CD1c-positive myeloid dendritic cell (primary cell): ENCODE measurements around the gene PNPLA7.
"Not testable (repeated sequence)": the region's sequence is repeated elsewhere in the genome, so short reads cannot be mapped to it uniquely, and the experiment has no call there.

ENCODE experiments used
- DNase-seq: peaks from one replicate; pipeline ENCODE4 v3.0.0-alpha.2; 2016; ENCODE audit errors: extremely low spot score

The PNPLA7 gene

GRCh38 chr9:137575364-137575715, 25.1 kb upstream of the PNPLA7 start:
- no peak for DNase-seq

- no peak for DNase-seq
These were observed 24.0 kb upstream of the PNPLA7 start for GRCh38 chr9:137574192-137574591.

- DNase-seq: no peak
These were observed 20.4 kb upstream of the PNPLA7 start for GRCh38 chr9:137570566-137570965.

GRCh38 chr9:137569609-137570203, 19.5 kb upstream of the PNPLA7 start:
- DNase-seq: no peak

GRCh38 chr9:137568445-137568844, 18.2 kb upstream of the PNPLA7 start:
- DNase-seq: not testable (repeated sequence)

- DNase-seq: no peak
These were observed 14.7 kb upstream of the PNPLA7 start for GRCh38 chr9:137564817-137565411.

- DNase-seq: no peak
These were observed 13.9 kb upstream of the PNPLA7 start for GRCh38 chr9:137564134-137564533.

GRCh38 chr9:137558127-137558526, 7.9 kb upstream of the PNPLA7 start:
- DNase-seq: no peak

- DNase-seq: no peak
These were observed 6.1 kb upstream of the PNPLA7 start for GRCh38 chr9:137556069-137556838.

- DNase-seq: no peak
These were observed 5.0 kb upstream of the PNPLA7 start for GRCh38 chr9:137555179-137555578.

- DNase-seq: no peak
These were observed 4.1 kb upstream of the PNPLA7 start for GRCh38 chr9:137554349-137554748.

- not testable (repeated sequence) for DNase-seq
These were observed 3.5 kb upstream of the PNPLA7 start for GRCh38 chr9:137553654-137554053.

- no peak for DNase-seq
These were observed 2.0 kb upstream of the PNPLA7 start for GRCh38 chr9:137552022-137552768.

- peak; percentile 96 for DNase-seq
These were observed 1.2 kb upstream of the PNPLA7 start, which contains the start of gene MRPL41 for GRCh38 chr9:137551264-137552021. TSS of gene MRPL41 (plus strand) at chr9:137551879. CDS start at chr9:137552082, 203 bp downstream.

GRCh38 chr9:137550958-137551263, 709 bp upstream of the PNPLA7 start:
- DNase-seq: not testable (repeated sequence)

GRCh38 chr9:137547687-137548543, 2.3 kb downstream of the PNPLA7 start:
- no peak for DNase-seq

- DNase-seq: no peak
These were observed 5.1 kb downstream of the PNPLA7 start for GRCh38 chr9:137545123-137545522.

GRCh38 chr9:137544176-137544760, 5.9 kb downstream of the PNPLA7 start:
- peak; percentile 51 for DNase-seq

GRCh38 chr9:137543237-137543963, 6.8 kb downstream of the PNPLA7 start:
- DNase-seq: no peak

- no peak for DNase-seq
These were observed 7.7 kb downstream of the PNPLA7 start for GRCh38 chr9:137542486-137542885.
